Body of pancreas (tissue), 4 donors: Measurements from ENCODE around the gene VIT. TPM values are rescaled to one million over a fixed set of nuclear protein-coding genes. Genes with fewer than 3 reads are reported as not detected.

ENCODE experiments used
- ATAC-seq: fragments of 150-250 bp; one replicate; pipeline ENCODE4 v1.9.1; 2016
- DNase-seq, 4 donors: peaks; one replicate each; pipeline ENCODE4 v3.0.0-alpha.2; 2019
- H3K27ac ChIP-seq, 4 donors: fragments of 200-600 bp; sonication (generic); 1 replicate in 3 of 4; 2 replicates in 1 of 4; pipeline versions ENCODE4 v1.5.1 to v1.6.1; 2016 to 2019; ENCODE audit warnings: mild to moderate bottlenecking in 1 of 4, mixed read lengths in 1 of 4, moderate library complexity in 1 of 4
- H3K27me3 ChIP-seq, 2 donors: fragments of 200-600 bp; sonication (generic); one replicate each; pipeline ENCODE4 v1.6.0; 2016; ENCODE audit warnings: mild to moderate bottlenecking in 1 of 2
- H3K36me3 ChIP-seq, 2 donors: fragments of 200-600 bp; sonication (generic); replicated peaks in 1 of 2; 2 replicates each; pipeline ENCODE4 v1.5.1; 2016; ENCODE audit warnings: low read depth in 2 of 2; ENCODE audit not compliant: insufficient read depth in 1 of 2
- H3K4me1 ChIP-seq: fragments of 200-600 bp; sonication (generic); one replicate; pipeline ENCODE4 v1.6.0; 2016
- H3K4me3 ChIP-seq, 2 donors: fragments of 200-600 bp; sonication (generic); 1 replicate in 1 of 2; 2 replicates in 1 of 2; pipeline ENCODE4 v1.5.1; 2016 to 2019
- H3K9me3 ChIP-seq, 3 donors: fragments of 200-600 bp; sonication (generic); 1 replicate in 2 of 3; 2 replicates in 1 of 3; pipeline ENCODE4 v1.5.1; 2016
- CTCF ChIP-seq, 7 experiments: fragments of 450-650 bp in 4 of 7; fragments of 200-600 bp in 3 of 7; sonication (generic) in 3 of 7; IDR thresholded peaks; one replicate each; pipeline ENCODE4 v1.5.1; 2016 to 2019; ENCODE audit warnings: antibody characterized with exemption in 7 of 7
- POLR2A ChIP-seq, 3 donors: fragments of 450-650 bp; IDR thresholded peaks; one replicate each; pipeline ENCODE4 v1.6.1; 2016; ENCODE audit warnings: antibody characterized with exemption in 3 of 3, mild to moderate bottlenecking in 2 of 3
- WGBS, 2 donors: methylation state at CpG; one replicate each; pipeline ENCODE4 v1.1.5; 2017; 5-methylcytosine and 5-hydroxymethylcytosine counted together
- intact Hi-C: fragments of 100-400 bp; cut with DNase I; formaldehyde crosslinking; loops from one replicate; pipeline ENCODE4 v1.15.1; 2023
- total RNA-seq, 2 donors: library from RNA; depleted of rRNA; stranded (reverse); fragments of >200 nt; gene quantifications; one replicate each; pipeline ENCODE4 v1.1.0, GENCODE V29; 2016

VIT gene
- total RNA-seq, 2 donors from 2014 or later = 0.99 to 2.6 TPM

GRCh38 chr2:36792951-36793350, 96.4 kb downstream of the VIT start:
- Histone ChIP-seq H3K27ac (no peak overlapping the region), H3K4me1 (no peaks in the 10 kb centered on the region), H3K4me3 (no peak overlapping the region), H3K36me3 (no peaks in the 10 kb centered on the region), H3K27me3 (no peaks in the 10 kb centered on the region), H3K9me3 (no peaks in the 10 kb centered on the region)
- ATAC-seq (no peak), DNase-seq (no peak)
- WGBS, 2 donors = 19 to 23% methylated on average over 2 of the region's 2 CpGs
- TF ChIP-seq POLR2A (IDR thresholded peaks at IDR 0.05) (no peak), CTCF (IDR thresholded peaks at IDR 0.05) (no peak)
- intact Hi-C loops = no loop called here

DNA sequence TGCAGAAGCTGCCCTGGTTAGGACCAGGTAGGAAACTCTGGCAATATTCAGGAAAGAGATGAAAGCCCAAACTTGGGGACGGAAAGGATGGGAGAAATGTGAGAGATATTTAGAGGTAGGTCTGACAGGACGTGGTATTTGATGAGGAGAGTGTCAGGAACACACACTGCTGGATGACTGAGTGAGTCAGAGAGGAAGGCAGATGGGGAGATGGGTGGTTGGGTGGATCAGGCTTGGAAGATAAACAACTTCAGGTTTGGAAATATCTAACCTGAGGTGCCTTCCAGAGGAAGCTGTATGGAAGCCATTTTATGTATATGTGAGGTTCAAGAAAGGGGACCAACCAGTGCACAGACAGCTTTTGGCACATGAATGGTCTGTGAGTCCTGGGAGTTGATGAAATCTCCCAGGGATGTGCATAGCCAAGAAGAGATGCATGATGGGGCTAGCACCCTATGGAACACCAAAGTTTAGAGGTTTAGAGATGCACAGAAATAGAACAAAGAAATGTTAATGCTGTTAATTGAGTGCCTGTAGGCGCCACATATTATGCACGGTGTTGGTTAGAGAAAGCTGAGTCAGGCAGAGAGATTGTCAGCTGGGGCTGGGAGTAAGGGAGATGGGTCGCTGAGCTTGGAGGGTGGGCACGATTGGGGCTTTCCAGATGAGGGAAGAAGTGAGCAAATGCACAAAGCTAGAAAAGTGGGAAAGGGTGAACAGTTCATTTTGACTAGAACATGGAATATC, 101.0 kb downstream of the VIT start:
- TF ChIP-seq CTCF (IDR thresholded peaks at IDR 0.05) (no peak), POLR2A (IDR thresholded peaks at IDR 0.05) (no peak)
- no peaks in the 10 kb centered on the region for H3K27me3 ChIP-seq
- 44 to 50% methylated on average over 6 of the region's 6 CpGs for WGBS, 2 donors
- intact Hi-C loops = no loop called here
- ATAC-seq (no peak), DNase-seq (no peak)
- H3K27ac ChIP-seq = no peak overlapping the region
- no peaks in the 10 kb centered on the region for H3K4me1 ChIP-seq
- no peaks in the 10 kb centered on the region for H3K36me3 ChIP-seq
- H3K9me3 ChIP-seq = no peaks in the 10 kb centered on the region
- H3K4me3 ChIP-seq = no peak overlapping the region

GRCh38 chr2:36798724-36799123, 102.2 kb downstream of the VIT start:
- H3K9me3 ChIP-seq = no peaks in the 10 kb centered on the region
- DNase-seq = no peak
- ATAC-seq = no peak
- H3K4me3 ChIP-seq = no peak overlapping the region
- TF ChIP-seq CTCF (IDR thresholded peaks at IDR 0.05) (no peak), POLR2A (IDR thresholded peaks at IDR 0.05) (no peak)
- intact Hi-C loops = no loop called here
- no peaks in the 10 kb centered on the region for H3K27me3 ChIP-seq
- no peaks in the 10 kb centered on the region for H3K4me1 ChIP-seq
- WGBS, 2 donors = 52 to 65% methylated on average over 3 of the region's 3 CpGs
- H3K36me3 ChIP-seq = no peaks in the 10 kb centered on the region
- no peak overlapping the region for H3K27ac ChIP-seq

- Histone ChIP-seq H3K4me3 (no peak overlapping the region), H3K27me3 (no peaks in the 10 kb centered on the region), H3K36me3 (no peaks in the 10 kb centered on the region), H3K9me3 (no peaks in the 10 kb centered on the region), H3K4me1 (no peaks in the 10 kb centered on the region), H3K27ac (no peak overlapping the region)
- no peak for DNase-seq
- 86 to 91% methylated on average over 11 of the region's 11 CpGs for WGBS, 2 donors
- TF ChIP-seq CTCF (IDR thresholded peaks at IDR 0.05) (no peak), POLR2A (IDR thresholded peaks at IDR 0.05) (no peak)
- intact Hi-C loops = no loop called here
- no peak for ATAC-seq
Measured at GRCh38 chr2:36800381-36800780, 103.9 kb downstream of the VIT start.

DNA sequence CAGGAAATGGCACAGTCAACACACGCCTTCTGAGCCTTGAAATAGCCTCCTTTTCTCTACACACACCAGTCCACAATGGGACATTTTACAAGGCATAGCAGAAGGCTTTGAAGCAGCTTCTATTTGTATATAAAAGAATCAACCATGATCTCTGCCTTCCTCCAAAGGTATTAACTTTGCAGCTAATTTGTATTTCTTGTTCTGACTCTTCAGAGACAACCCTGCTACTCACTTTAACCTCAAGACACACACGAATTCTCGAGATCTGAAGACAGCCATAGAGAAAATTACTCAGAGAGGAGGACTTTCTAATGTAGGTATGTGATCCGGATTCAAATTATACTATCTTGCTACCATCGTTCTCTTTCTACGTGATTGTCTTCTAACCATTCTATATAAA, 104.6 kb downstream of the VIT start:
- 75 to 80% methylated on average over 6 of the region's 6 CpGs for WGBS, 2 donors
- Histone ChIP-seq H3K36me3 (no peaks in the 10 kb centered on the region), H3K27me3 (no peaks in the 10 kb centered on the region), H3K4me3 (no peak overlapping the region), H3K4me1 (no peaks in the 10 kb centered on the region), H3K9me3 (no peaks in the 10 kb centered on the region), H3K27ac (no peak overlapping the region)
- DNase-seq (no peak), ATAC-seq (no peak)
- intact Hi-C loops = no loop called here
- TF ChIP-seq POLR2A (IDR thresholded peaks at IDR 0.05) (no peak), CTCF (IDR thresholded peaks at IDR 0.05) (no peak)
